ENCODE data around the gene LMX1A. TPM values are rescaled to one million over a fixed set of nuclear protein-coding genes. Genes with fewer than 3 reads are reported as not detected.

The LMX1A gene
- total and polyA plus RNA-seq, 2 of the 13 experiments (the other 11 are each of a cell fraction or from before 2014, with no cell fraction given): 0.07 TPM; not detected in 1

DNA sequence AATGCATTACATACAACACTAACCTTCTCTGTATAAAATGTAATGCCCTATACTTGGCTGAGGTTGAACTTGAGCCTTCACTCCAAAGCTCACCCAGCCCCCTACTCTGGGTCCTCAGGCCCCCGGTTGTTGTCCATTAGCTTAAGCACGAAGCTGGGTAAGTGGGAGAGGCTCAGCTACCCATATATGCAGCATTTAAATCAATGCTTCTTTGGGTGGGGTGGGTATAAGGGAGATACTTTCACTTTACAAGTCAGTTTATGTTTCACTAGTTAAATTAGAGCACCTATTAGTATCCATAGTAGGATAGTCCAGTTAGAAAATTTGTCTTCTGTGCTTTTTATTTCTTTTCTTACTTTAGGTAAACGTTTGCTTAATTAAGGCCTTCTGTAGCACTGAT, 151.4 kb downstream of the LMX1A start:
- in situ Hi-C loops (cut with HindIII; ENCODE audit: extremely low pct_ligation_motif_present, low pct_unique_long_range_greater_than_20kb) (no loop called here), intact Hi-C loops (cut with micrococcal nuclease; ENCODE audit: unreplicated experiment) (no loop called here)
- Histone ChIP-seq H3K27ac (ENCODE audit: extremely low read length, insufficient read depth, low read length) (no peak overlapping the region), H3K79me2 (ENCODE audit: insufficient read depth, low read length) (no peaks in the 10 kb centered on the region), H3K4me1 (ENCODE audit: insufficient read depth, low read length) (no peaks in the 10 kb centered on the region), H2AFZ (ENCODE audit: low read length) (no peak overlapping the region), H3K27me3 (ENCODE audit: control insufficient read depth in 1 of 2, insufficient read depth in 2 of 2, low read length in 2 of 2) (no peaks in the 10 kb centered on the region; a peak in 1 of 5 replicates), H3K36me3 (replicated peaks in 1 of 2; ENCODE audit: control insufficient read depth in 1 of 2, insufficient read depth in 2 of 2, low read length in 2 of 2) (no peaks in the 10 kb centered on the region), H3K4me3 (replicated peaks in 1 of 3; ENCODE audit: insufficient read depth in 1 of 3, low read depth in 2 of 3, low read length in 3 of 3) (no peak overlapping the region), H3K9ac (ENCODE audit: insufficient read depth, low read depth, low read length) (no peak overlapping the region), H3K4me2 (ENCODE audit: low read depth, low read length) (no peak overlapping the region), H3K9me3 (ENCODE audit: low read length) (no peaks in the 10 kb centered on the region), H4K20me1 (ENCODE audit: insufficient read depth, low read length) (no peaks in the 10 kb centered on the region)
- POLR2A ChIA-PET: no interaction called here
- TF ChIP-seq REPIN1 (CRISPR knock-in tag; IDR thresholded peaks at IDR 0.05; ENCODE audit: borderline replicate concordance, low read depth): no peak
- TF ChIP-seq, protein P1, sequence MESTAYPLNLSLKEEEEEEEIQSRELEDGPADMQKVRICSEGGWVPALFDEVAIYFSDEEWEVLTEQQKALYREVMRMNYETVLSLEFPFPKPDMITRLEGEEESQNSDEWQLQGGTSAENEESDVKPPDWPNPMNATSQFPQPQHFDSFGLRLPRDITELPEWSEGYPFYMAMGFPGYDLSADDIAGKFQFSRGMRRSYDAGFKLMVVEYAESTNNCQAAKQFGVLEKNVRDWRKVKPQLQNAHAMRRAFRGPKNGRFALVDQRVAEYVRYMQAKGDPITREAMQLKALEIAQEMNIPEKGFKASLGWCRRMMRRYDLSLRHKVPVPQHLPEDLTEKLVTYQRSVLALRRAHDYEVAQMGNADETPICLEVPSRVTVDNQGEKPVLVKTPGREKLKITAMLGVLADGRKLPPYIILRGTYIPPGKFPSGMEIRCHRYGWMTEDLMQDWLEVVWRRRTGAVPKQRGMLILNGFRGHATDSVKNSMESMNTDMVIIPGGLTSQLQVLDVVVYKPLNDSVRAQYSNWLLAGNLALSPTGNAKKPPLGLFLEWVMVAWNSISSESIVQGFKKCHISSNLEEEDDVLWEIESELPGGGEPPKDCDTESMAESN (CRISPR knock-in tag; conservative IDR thresholded peaks at IDR 0.05): no peak
- TF ChIP-seq ZNF256 (CRISPR knock-in tag; conservative IDR thresholded peaks at IDR 0.05): no peak
- TF ChIP-seq MTA3 (CRISPR knock-in tag; IDR thresholded peaks at IDR 0.05): no peak
- CTCF ChIA-PET (ENCODE audit: low intra/inter-chr PET ratio, low total read pairs): no interaction called here
- WGBS (ENCODE audit: low lambda C conversion rate): 17% methylated on average over 3 of the region's 3 CpGs
- DNase-seq (ENCODE audit: low spot score) (no peak), ATAC-seq (no peak), FAIRE-seq (no peak)
- no TSS peak for BruUV-seq (replicated peaks)

DNA sequence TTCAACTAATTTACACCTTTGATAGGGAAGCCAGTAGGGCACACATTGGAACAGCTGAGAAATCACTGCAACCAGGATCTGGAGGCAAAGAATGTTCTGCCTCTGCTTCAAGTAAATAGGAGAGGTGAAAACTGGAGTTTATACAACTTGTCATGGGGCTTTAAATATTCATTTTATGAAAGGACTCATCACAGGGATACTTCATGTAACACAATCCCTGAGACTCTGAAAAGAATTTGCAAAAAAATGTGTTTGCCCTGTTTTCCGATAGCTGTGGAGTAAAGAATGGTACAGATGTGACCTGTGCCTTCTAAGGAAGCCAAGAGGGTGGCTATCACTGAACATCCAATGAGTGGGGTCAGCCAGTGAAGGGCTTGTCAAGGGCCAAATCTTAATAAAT, 152.0 kb downstream of the LMX1A start:
- intact Hi-C loops (cut with micrococcal nuclease; ENCODE audit: unreplicated experiment): no loop called here
- Histone ChIP-seq H3K79me2 (ENCODE audit: insufficient read depth, low read length) (no peaks in the 10 kb centered on the region), H4K20me1 (ENCODE audit: insufficient read depth, low read length) (no peaks in the 10 kb centered on the region), H3K4me2 (ENCODE audit: low read depth, low read length) (no peak overlapping the region), H3K4me3 (replicated peaks in 1 of 3; ENCODE audit: insufficient read depth in 1 of 3, low read depth in 2 of 3, low read length in 3 of 3) (no peak overlapping the region), H2AFZ (ENCODE audit: low read length) (no peak overlapping the region), H3K27ac (ENCODE audit: extremely low read length, insufficient read depth, low read length) (no peak overlapping the region), H3K9ac (ENCODE audit: insufficient read depth, low read depth, low read length) (no peak overlapping the region), H3K9me3 (ENCODE audit: low read length) (no peaks in the 10 kb centered on the region), H3K4me1 (ENCODE audit: insufficient read depth, low read length) (no peaks in the 10 kb centered on the region), H3K36me3 (replicated peaks in 1 of 2; ENCODE audit: control insufficient read depth in 1 of 2, insufficient read depth in 2 of 2, low read length in 2 of 2) (no peaks in the 10 kb centered on the region), H3K27me3 (ENCODE audit: control insufficient read depth in 1 of 2, insufficient read depth in 2 of 2, low read length in 2 of 2) (no peaks in the 10 kb centered on the region; a peak in 1 of 5 replicates)
- FAIRE-seq (no peak), DNase-seq (ENCODE audit: low spot score) (no peak), ATAC-seq (no peak)
- CTCF ChIA-PET (ENCODE audit: low intra/inter-chr PET ratio, low total read pairs): no interaction called here
- in situ Hi-C loops (cut with HindIII; ENCODE audit: extremely low pct_ligation_motif_present, low pct_unique_long_range_greater_than_20kb): no loop called here
- POLR2A ChIA-PET: no interaction called here
- 88% methylated on average over 1 of the region's 1 CpG for WGBS (ENCODE audit: low lambda C conversion rate)
- BruUV-seq (replicated peaks): no TSS peak
- TF ChIP-seq, protein P2, sequence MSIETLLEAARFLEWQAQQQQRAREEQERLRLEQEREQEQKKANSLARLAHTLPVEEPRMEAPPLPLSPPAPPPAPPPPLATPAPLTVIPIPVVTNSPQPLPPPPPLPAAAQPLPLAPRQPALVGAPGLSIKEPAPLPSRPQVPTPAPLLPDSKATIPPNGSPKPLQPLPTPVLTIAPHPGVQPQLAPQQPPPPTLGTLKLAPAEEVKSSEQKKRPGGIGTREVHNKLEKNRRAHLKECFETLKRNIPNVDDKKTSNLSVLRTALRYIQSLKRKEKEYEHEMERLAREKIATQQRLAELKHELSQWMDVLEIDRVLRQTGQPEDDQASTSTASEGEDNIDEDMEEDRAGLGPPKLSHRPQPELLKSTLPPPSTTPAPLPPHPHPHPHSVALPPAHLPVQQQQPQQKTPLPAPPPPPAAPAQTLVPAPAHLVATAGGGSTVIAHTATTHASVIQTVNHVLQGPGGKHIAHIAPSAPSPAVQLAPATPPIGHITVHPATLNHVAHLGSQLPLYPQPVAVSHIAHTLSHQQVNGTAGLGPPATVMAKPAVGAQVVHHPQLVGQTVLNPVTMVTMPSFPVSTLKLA (IDR thresholded peaks at IDR 0.05): no peak
- TF ChIP-seq ZIK1 (CRISPR knock-in tag; IDR thresholded peaks at IDR 0.05; ENCODE audit: borderline replicate concordance, low read depth) (no peak), NFIC (IDR thresholded peaks at IDR 0.05; ENCODE audit: low read length) (no peak), HDAC1 (CRISPR knock-in tag; IDR thresholded peaks at IDR 0.05) (no peak)
- TF ChIP-seq, protein P3, sequence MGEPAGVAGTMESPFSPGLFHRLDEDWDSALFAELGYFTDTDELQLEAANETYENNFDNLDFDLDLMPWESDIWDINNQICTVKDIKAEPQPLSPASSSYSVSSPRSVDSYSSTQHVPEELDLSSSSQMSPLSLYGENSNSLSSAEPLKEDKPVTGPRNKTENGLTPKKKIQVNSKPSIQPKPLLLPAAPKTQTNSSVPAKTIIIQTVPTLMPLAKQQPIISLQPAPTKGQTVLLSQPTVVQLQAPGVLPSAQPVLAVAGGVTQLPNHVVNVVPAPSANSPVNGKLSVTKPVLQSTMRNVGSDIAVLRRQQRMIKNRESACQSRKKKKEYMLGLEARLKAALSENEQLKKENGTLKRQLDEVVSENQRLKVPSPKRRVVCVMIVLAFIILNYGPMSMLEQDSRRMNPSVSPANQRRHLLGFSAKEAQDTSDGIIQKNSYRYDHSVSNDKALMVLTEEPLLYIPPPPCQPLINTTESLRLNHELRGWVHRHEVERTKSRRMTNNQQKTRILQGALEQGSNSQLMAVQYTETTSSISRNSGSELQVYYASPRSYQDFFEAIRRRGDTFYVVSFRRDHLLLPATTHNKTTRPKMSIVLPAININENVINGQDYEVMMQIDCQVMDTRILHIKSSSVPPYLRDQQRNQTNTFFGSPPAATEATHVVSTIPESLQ (CRISPR knock-in tag; conservative IDR thresholded peaks at IDR 0.05): no peak
